ENCODE results near the gene POLK.
"Not testable (repeated sequence)": the region's sequence is repeated elsewhere in the genome, so short reads cannot be mapped to it uniquely, and the experiment has no call there.

POLK gene

GRCh38 chr5:75558221-75558620 lies 46.5 kb downstream of the POLK start:
- DNase-seq (ENCODE audit: low read depth), result no peak
- H3K4me3 ChIP-seq (ENCODE audit: low read length), result no peak overlapping the region
- no peak for TF ChIP-seq CTCF (conservative IDR thresholded peaks at IDR 0.05; ENCODE audit: low read depth, low read length)

GRCh38 chr5:75558981-75559632 lies 47.4 kb downstream of the POLK start:
- no peak overlapping the region for H3K4me3 ChIP-seq (ENCODE audit: low read length)
- no peak for DNase-seq (ENCODE audit: low read depth)
- no peak for TF ChIP-seq CTCF (conservative IDR thresholded peaks at IDR 0.05; ENCODE audit: low read depth, low read length)

GRCh38 chr5:75560655-75561054 lies 49.0 kb downstream of the POLK start:
- H3K4me3 ChIP-seq (ENCODE audit: low read length); DNase-seq (ENCODE audit: low read depth): not testable (repeated sequence)

- not testable (repeated sequence) for H3K4me3 ChIP-seq (ENCODE audit: low read length); DNase-seq (ENCODE audit: low read depth)
Observed at GRCh38 chr5:75565991-75566709, 54.5 kb downstream of the POLK start.

- peak; percentile 63 for DNase-seq (ENCODE audit: low read depth)
- no peak overlapping the region for H3K4me3 ChIP-seq (ENCODE audit: low read length)
- no peak for TF ChIP-seq CTCF (conservative IDR thresholded peaks at IDR 0.05; ENCODE audit: low read depth, low read length)
Observed at GRCh38 chr5:75566710-75567309, 55.1 kb downstream of the POLK start.

- no peak for DNase-seq (ENCODE audit: low read depth)
- TF ChIP-seq CTCF (conservative IDR thresholded peaks at IDR 0.05; ENCODE audit: low read depth, low read length), result no peak
- no peak overlapping the region for H3K4me3 ChIP-seq (ENCODE audit: low read length)
Observed at GRCh38 chr5:75567710-75568109, 56.0 kb downstream of the POLK start.

- no peak for TF ChIP-seq CTCF (conservative IDR thresholded peaks at IDR 0.05; ENCODE audit: low read depth, low read length)
- H3K4me3 ChIP-seq (ENCODE audit: low read length), result no peak overlapping the region
- no peak for DNase-seq (ENCODE audit: low read depth)
Observed at GRCh38 chr5:75568202-75568601, 56.5 kb downstream of the POLK start.

GRCh38 chr5:75571547-75571946 lies 59.9 kb downstream of the POLK start:
- no peak for TF ChIP-seq CTCF (conservative IDR thresholded peaks at IDR 0.05; ENCODE audit: low read depth, low read length)
- H3K4me3 ChIP-seq (ENCODE audit: low read length), result no peak overlapping the region
- no peak for DNase-seq (ENCODE audit: low read depth)
